Hepatocyte (in vitro differentiated cells): Measurements from ENCODE around the gene CTSD. TPM values are rescaled to one million over a fixed set of nuclear protein-coding genes. Genes with fewer than 3 reads are reported as not detected.

Experiments used
- DNase-seq: peaks from one replicate; pipeline ENCODE4 v3.0.0-alpha.2; 2016; ENCODE audit warnings: low spot score
- H2AFZ ChIP-seq: fragments of 200-600 bp; sonication (generic); 2 replicates; pipeline ENCODE4 v1.6.0; 2016; ENCODE audit warnings: antibody characterized with exemption, mild to moderate bottlenecking
- H3K27ac ChIP-seq: fragments of 200-600 bp; sonication (generic); 2 replicates; pipeline ENCODE4 v1.5.1; 2016; ENCODE audit warnings: mild to moderate bottlenecking
- H3K27me3 ChIP-seq: fragments of 200-600 bp; sonication (generic); 2 replicates; pipeline ENCODE4 v1.6.1; 2016
- H3K36me3 ChIP-seq: fragments of 200-600 bp; sonication (generic); replicated peaks from 2 replicates; pipeline ENCODE4 v1.5.1; 2016; ENCODE audit warnings: low read depth; ENCODE audit not compliant: insufficient read depth
- H3K4me1 ChIP-seq: fragments of 200-600 bp; sonication (generic); 2 replicates; pipeline ENCODE4 v1.5.1; 2016; ENCODE audit warnings: mild to moderate bottlenecking, moderate library complexity; ENCODE audit not compliant: insufficient read depth
- H3K4me2 ChIP-seq: fragments of 200-600 bp; sonication (generic); 2 replicates; pipeline ENCODE4 v1.6.0; 2016
- H3K4me3 ChIP-seq: fragments of 200-600 bp; sonication (generic); 2 replicates; pipeline ENCODE4 v1.5.1; 2016; ENCODE audit warnings: mild to moderate bottlenecking
- H3K79me2 ChIP-seq: fragments of 200-600 bp; sonication (generic); 2 replicates; pipeline ENCODE4 v1.6.0; 2017; ENCODE audit warnings: mild to moderate bottlenecking
- H3K9me2 ChIP-seq: fragments of 200-600 bp; sonication (generic); replicated peaks from 2 replicates; pipeline ENCODE4 v1.6.0; 2017; ENCODE audit warnings: mild to moderate bottlenecking; ENCODE audit not compliant: insufficient read depth
- H3K9me3 ChIP-seq: fragments of 200-600 bp; sonication (generic); 2 replicates; pipeline ENCODE4 v1.5.1; 2016; ENCODE audit warnings: low read depth, mild to moderate bottlenecking
- H4K20me1 ChIP-seq: fragments of 200-600 bp; sonication (generic); 2 replicates; pipeline ENCODE4 v1.6.0; 2016; ENCODE audit warnings: mild to moderate bottlenecking; ENCODE audit not compliant: insufficient read depth, poor library complexity, severe bottlenecking
- EZH2 ChIP-seq: fragments of 200-600 bp; sonication (generic); IDR thresholded peaks from 2 replicates; pipeline ENCODE4 v1.6.1; 2016; ENCODE audit warnings: antibody characterized with exemption, mild to moderate bottlenecking, borderline replicate concordance
- EZH2phosphoT487 ChIP-seq: fragments of 200-600 bp; sonication (generic); IDR thresholded peaks from one replicate; pipeline ENCODE4 v1.6.1; 2018; ENCODE audit warnings: antibody characterized with exemption, mild to moderate bottlenecking, low read depth, moderate library complexity; ENCODE audit not compliant: unreplicated experiment, severe bottlenecking
- WGBS: methylation state at CpG from one replicate; pipeline ENCODE4 v1.1.6; 2016; ENCODE audit warnings: low lambda C conversion rate; ENCODE audit errors: missing lambda C conversion rate; 5-methylcytosine and 5-hydroxymethylcytosine counted together
- polyA plus RNA-seq: library from polyadenylated mRNA; unstranded; fragments of >200 nt; fragmentation: Nextera tagmentation; extraction: Ambion mirVana; gene quantifications from 2 replicates; pipeline ENCODE4 v1.2.1, GENCODE V29; 2016
- total RNA-seq: library from RNA; depleted of rRNA; stranded (reverse); fragments of >200 nt; gene quantifications from 2 replicates; pipeline ENCODE4 v1.2.3, GENCODE V29; 2014
- TF ChIP-seq, protein P1 (sequence below): fragments of 200-600 bp; sonication (generic); IDR thresholded peaks from 2 replicates; pipeline ENCODE4 v1.5.1; 2016; ENCODE audit warnings: antibody characterized with exemption, mild to moderate bottlenecking; ENCODE audit not compliant: poor library complexity

The CTSD gene
- total and polyA plus RNA-seq, 2 experiments from 2014 or later: 562 to 1,283 TPM

DNA sequence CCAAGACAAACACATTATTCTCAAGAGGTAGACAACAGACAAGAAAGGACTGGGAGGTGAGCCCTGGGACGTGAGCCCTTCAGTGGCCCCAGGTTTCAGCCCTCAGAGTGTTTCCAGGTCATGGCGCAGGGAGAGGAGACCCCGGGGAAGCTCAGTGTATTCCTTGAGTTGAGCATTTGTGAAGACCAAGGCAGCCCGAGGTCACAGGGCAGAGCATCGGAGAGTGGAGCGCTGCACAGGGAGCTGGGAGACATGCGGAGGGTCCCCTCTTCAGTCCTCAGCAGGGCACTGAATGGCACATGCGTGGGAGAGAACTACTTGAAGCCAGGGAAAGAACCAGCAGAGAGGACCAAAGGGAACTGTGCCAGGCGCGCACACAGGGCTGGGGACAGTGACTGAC lies 55.0 kb downstream of the CTSD start:
- TF ChIP-seq EZH2: no peak
- no peak for TF ChIP-seq EZH2phosphoT487
- TF ChIP-seq, protein P1, sequence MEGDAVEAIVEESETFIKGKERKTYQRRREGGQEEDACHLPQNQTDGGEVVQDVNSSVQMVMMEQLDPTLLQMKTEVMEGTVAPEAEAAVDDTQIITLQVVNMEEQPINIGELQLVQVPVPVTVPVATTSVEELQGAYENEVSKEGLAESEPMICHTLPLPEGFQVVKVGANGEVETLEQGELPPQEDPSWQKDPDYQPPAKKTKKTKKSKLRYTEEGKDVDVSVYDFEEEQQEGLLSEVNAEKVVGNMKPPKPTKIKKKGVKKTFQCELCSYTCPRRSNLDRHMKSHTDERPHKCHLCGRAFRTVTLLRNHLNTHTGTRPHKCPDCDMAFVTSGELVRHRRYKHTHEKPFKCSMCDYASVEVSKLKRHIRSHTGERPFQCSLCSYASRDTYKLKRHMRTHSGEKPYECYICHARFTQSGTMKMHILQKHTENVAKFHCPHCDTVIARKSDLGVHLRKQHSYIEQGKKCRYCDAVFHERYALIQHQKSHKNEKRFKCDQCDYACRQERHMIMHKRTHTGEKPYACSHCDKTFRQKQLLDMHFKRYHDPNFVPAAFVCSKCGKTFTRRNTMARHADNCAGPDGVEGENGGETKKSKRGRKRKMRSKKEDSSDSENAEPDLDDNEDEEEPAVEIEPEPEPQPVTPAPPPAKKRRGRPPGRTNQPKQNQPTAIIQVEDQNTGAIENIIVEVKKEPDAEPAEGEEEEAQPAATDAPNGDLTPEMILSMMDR: no peak
- H3K4me3 ChIP-seq: no peak overlapping the region
- no peaks in the 10 kb centered on the region for H3K27me3 ChIP-seq
- no peak overlapping the region for H2AFZ ChIP-seq
- no peak for DNase-seq
- H3K9me2 ChIP-seq: no peaks in the 10 kb centered on the region
- H3K36me3 ChIP-seq: no peaks in the 10 kb centered on the region
- peaks cover 7% of the 10 kb centered on the region for H3K4me1 ChIP-seq
- no peak overlapping the region for H3K4me2 ChIP-seq
- H4K20me1 ChIP-seq: no peaks in the 10 kb centered on the region
- WGBS: 94% methylated on average over 10 of the region's 10 CpGs
- H3K79me2 ChIP-seq: no peaks in the 10 kb centered on the region
- no peaks in the 10 kb centered on the region for H3K9me3 ChIP-seq
- no peak overlapping the region for H3K27ac ChIP-seq

- Histone ChIP-seq H3K9me2 (no peaks in the 10 kb centered on the region), H3K4me3 (no peak overlapping the region), H4K20me1 (no peaks in the 10 kb centered on the region), H3K79me2 (no peaks in the 10 kb centered on the region), H2AFZ (no peak overlapping the region), H3K27me3 (no peaks in the 10 kb centered on the region), H3K9me3 (no peaks in the 10 kb centered on the region), H3K4me2 (no peak overlapping the region), H3K36me3 (no peaks in the 10 kb centered on the region), H3K4me1 (peaks cover 7% of the 10 kb centered on the region), H3K27ac (no peak overlapping the region)
- WGBS: 35% methylated on average over 4 of the region's 4 CpGs
- TF ChIP-seq EZH2: no peak
- TF ChIP-seq, protein P1: no peak
- TF ChIP-seq EZH2phosphoT487: no peak
- DNase-seq: no peak
Measured at GRCh38 chr11:1707751-1708150, 56.0 kb downstream of the CTSD start.

DNA sequence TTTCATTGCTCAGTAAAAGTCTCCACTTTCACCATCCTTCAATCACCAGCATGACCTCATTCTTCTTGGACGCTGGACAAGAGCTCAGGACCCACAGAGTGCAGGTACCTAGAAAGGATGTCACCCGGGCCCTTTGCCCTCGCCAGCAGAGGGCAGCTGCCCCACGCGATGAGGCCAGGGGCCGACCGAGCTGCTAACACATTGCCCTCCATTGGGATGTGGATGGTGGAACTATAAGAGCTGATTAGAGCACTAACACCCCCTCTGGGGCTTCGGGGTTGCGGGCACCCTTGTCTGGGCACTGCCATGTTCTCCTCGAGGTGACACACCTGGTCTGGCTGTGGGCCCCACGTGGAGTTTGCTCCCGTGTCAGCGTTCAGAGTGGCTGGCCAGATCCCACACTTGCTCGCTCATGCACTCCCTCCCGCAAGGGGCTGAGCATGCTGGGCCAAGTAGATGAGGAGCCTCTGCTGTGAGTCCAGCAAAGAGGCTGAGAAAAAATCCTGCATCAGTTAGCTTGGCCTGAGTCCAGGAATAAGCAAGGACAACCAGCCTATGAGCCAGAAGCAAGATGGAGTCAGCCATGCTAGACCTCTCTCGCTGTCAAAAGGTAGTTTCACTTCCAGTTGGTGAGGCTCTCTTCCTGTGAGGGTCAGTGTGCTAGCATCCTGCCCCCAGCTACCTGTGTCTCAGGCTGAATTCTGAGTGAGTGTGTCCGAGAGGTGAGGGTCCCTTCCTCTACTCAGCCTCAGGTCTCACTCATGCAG lies 56.9 kb downstream of the CTSD start:
- H3K79me2 ChIP-seq: no peaks in the 10 kb centered on the region
- no peaks in the 10 kb centered on the region for H3K9me2 ChIP-seq
- no peaks in the 10 kb centered on the region for H3K27me3 ChIP-seq
- no peak overlapping the region for H3K4me2 ChIP-seq
- no peaks in the 10 kb centered on the region for H3K9me3 ChIP-seq
- H3K36me3 ChIP-seq: no peaks in the 10 kb centered on the region
- H4K20me1 ChIP-seq: no peaks in the 10 kb centered on the region
- H2AFZ ChIP-seq: no peak overlapping the region
- TF ChIP-seq, protein P1: peak; percentile 15
- TF ChIP-seq EZH2phosphoT487: no peak
- DNase-seq: peak; percentile 23
- H3K4me1 ChIP-seq: peaks cover 7% of the 10 kb centered on the region
- H3K27ac ChIP-seq: no peak overlapping the region
- WGBS: 84% methylated on average over 17 of the region's 17 CpGs
- no peak overlapping the region for H3K4me3 ChIP-seq
